M059J (cell line): Measurements from ENCODE around the gene HP1BP3. TPM values are rescaled to one million over a fixed set of nuclear protein-coding genes. Genes with fewer than 3 reads are reported as not detected.
"Not testable (repeated sequence)": the region's sequence is repeated elsewhere in the genome, so short reads cannot be mapped to it uniquely, and the experiment has no call there.

Source experiments
- DNase-seq: peaks from one replicate; pipeline ENCODE4 v3.0.0-alpha.2; 2012; ENCODE audit warnings: low read depth
- total RNA-seq: library from RNA; depleted of rRNA; stranded (reverse); fragments of >200 nt; shearing (Covaris generic); gene quantifications from 2 replicates; pipeline ENCODE4 v1.2.3, GENCODE V29; 2014; rRNA removed

The HP1BP3 gene
- total RNA-seq, result 213 and 371 TPM in 2 replicates

GRCh38 chr1:20787029-20787839, at the start of gene HP1BP3:
HP1BP3 (minus strand) TSS chr1:20787307; CDS start chr1:20780440, 6,867 bp downstream.
- peak; percentile 74 for DNase-seq

GRCh38 chr1:20836230-20836629, 49.1 kb upstream of the HP1BP3 start:
- DNase-seq, result no peak

- no peak for DNase-seq
These were observed 47.7 kb upstream of the HP1BP3 start for GRCh38 chr1:20834780-20835179.

GRCh38 chr1:20834192-20834591, 47.1 kb upstream of the HP1BP3 start:
- no peak for DNase-seq

- peak; percentile 11 for DNase-seq
These were observed 43.3 kb upstream of the HP1BP3 start for GRCh38 chr1:20830378-20830777.

GRCh38 chr1:20829946-20830345, 42.8 kb upstream of the HP1BP3 start:
- no peak for DNase-seq

- DNase-seq, result no peak
These were observed 42.4 kb upstream of the HP1BP3 start for GRCh38 chr1:20829531-20829930.

- no peak for DNase-seq
These were observed 36.7 kb upstream of the HP1BP3 start for GRCh38 chr1:20823845-20824244.

GRCh38 chr1:20821466-20821865, 34.4 kb upstream of the HP1BP3 start:
- DNase-seq, result no peak

- no peak for DNase-seq
These were observed 32.7 kb upstream of the HP1BP3 start for GRCh38 chr1:20819818-20820217.

- DNase-seq, result no peak
These were observed 27.4 kb upstream of the HP1BP3 start for GRCh38 chr1:20814534-20814871.

- DNase-seq, result no peak
These were observed 24.8 kb upstream of the HP1BP3 start for GRCh38 chr1:20811916-20812315.

- DNase-seq, result no peak
These were observed 6.1 kb upstream of the HP1BP3 start for GRCh38 chr1:20793236-20793635.

GRCh38 chr1:20792196-20792595, 5.1 kb upstream of the HP1BP3 start:
- DNase-seq, result peak; percentile 81

GRCh38 chr1:20790785-20791184, 3.7 kb upstream of the HP1BP3 start:
- no peak for DNase-seq

- DNase-seq, result not testable (repeated sequence)
These were observed 2.5 kb upstream of the HP1BP3 start for GRCh38 chr1:20789598-20789997.

GRCh38 chr1:20787840-20788795, 1.0 kb upstream of the HP1BP3 start:
- peak; percentile 61 for DNase-seq

GRCh38 chr1:20786253-20787028, 666 bp downstream of the HP1BP3 start:
- peak; percentile 93 for DNase-seq

GRCh38 chr1:20785907-20786252, 1.2 kb downstream of the HP1BP3 start:
- no peak for DNase-seq

GRCh38 chr1:20775700-20776099, 11.4 kb downstream of the HP1BP3 start:
- no peak for DNase-seq

GRCh38 chr1:20771780-20772179, 15.3 kb downstream of the HP1BP3 start:
- DNase-seq, result no peak
